Pulmonary artery endothelial cell (primary cell): ENCODE results near the gene ZNF668. TPM values are rescaled to one million over a fixed set of nuclear protein-coding genes. Genes with fewer than 3 reads are reported as not detected.

ENCODE experiments used
- DNase-seq: peaks from one replicate; pipeline ENCODE4 v3.0.0-alpha.2; 2011; ENCODE audit warnings: low read depth, low spot score
- total RNA-seq: library from RNA; depleted of rRNA; stranded (reverse); fragments of >200 nt; gene quantifications from 2 replicates; pipeline ENCODE4 v1.2.3, GENCODE V29; 2014

The ZNF668 gene
- total RNA-seq, result 6.8 and 9.2 TPM in 2 replicates

DNA sequence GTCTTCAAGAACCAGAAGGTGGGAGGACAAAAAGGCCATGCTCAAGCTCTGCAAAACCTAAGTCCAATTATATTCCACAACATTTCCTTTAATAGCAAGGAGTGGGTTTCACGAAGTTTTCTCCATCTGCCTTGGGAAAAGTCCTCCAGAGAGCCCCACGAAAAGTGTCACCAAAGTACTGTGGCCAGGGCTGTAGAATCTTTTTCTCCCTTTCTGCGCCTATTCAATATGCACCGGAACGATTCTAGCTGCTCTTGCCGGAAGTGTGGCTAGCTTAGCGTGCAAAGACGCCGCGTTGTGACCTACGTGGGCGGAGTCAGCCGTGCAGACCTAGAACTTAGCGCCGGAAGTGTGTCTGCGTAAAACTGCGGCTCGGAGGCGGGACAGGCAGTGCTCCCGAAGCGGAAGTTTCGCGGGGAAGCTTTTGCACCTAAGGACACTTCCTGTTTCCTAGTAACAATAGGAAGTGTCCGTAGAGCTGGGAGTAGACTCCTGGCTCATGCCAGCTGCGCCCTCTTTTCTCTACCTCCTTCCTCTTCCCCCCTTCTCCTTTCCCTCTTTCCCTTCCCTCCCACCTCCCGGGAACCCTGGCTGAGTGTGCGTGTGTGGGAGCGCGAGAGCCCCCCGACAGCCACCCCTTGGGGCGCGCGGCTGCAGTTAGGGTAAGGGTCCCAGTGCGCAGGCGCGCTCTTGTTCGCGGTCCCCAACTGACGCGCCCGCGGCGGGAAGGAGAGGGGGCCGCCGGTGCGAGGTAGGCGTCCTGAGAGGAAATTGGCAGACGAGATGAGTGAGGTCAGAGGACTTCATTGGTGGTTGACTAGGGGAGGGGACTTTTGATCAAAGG, at the start of gene ZNF668, which contains the start of gene ZNF646:
Gene ZNF668 (minus strand): TSS at position 271 of the 844 bp plus-strand sequence. CDS start 9,781 bp downstream, outside the sequence.
Gene ZNF646 (plus strand): TSS at position 453 of the 844 bp plus-strand sequence. CDS start 1,903 bp downstream, outside the sequence.
- peak; percentile 98 for DNase-seq

DNA sequence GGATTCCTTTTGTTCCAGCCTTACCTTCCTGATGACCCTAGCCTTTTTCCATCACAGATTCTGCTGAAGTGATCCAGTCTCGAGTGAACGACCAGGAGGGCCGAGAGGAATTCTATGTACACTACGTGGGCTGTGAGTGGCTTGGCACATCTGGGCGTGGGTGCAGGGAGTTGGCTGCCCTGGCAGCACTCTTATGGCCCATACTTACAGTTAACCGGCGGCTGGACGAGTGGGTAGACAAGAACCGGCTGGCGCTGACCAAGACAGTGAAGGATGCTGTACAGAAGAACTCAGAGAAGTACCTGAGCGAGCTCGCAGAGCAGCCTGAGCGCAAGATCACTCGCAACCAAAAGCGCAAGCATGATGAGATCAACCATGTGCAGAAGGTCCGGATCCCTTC, 46.1 kb upstream of the ZNF668 start:
- no peak for DNase-seq

DNA sequence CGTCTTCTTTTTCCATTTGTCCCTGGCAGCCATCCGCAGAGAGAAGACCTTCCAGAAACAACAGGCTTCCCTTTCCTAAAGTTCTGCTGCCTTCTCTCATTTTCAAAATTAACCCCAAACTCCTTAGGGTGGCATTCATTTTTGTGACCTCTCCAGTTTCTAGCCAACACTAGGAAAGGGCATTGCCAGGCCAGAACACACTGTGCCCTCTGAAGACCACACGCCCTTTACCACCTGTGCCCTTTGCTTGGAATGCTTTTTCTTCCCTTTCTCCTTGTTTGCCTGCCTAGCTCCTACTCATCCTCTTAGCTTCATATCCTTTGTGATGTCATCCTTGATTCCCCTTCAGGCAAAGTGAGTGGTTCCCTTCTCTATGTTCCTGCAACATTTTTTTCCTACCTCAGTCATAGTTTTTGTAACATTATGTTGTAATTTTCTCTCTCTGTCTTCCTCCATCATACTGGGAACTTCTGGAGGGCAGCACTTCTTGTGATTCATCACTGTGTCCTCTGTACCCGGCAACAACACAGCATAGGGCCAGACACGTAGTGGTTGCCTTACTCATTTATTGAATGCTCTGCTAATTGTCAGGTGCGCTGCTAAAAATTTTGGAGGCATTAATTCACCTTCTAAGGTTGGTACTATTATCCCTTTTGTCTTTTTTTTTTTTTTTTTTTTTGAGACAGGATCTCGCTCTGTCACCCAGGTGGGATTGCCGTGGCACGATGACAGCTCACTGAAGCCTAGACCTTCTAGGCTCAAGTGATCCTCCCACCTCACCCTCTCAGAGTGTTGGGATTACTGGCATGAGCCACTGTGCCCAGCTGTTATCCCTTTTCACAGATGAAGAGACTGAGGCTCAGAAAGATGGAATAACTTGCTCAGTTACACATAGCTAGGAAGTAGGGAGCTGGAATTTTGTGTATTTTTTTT, 44.4 kb upstream of the ZNF668 start:
- no peak for DNase-seq

DNA sequence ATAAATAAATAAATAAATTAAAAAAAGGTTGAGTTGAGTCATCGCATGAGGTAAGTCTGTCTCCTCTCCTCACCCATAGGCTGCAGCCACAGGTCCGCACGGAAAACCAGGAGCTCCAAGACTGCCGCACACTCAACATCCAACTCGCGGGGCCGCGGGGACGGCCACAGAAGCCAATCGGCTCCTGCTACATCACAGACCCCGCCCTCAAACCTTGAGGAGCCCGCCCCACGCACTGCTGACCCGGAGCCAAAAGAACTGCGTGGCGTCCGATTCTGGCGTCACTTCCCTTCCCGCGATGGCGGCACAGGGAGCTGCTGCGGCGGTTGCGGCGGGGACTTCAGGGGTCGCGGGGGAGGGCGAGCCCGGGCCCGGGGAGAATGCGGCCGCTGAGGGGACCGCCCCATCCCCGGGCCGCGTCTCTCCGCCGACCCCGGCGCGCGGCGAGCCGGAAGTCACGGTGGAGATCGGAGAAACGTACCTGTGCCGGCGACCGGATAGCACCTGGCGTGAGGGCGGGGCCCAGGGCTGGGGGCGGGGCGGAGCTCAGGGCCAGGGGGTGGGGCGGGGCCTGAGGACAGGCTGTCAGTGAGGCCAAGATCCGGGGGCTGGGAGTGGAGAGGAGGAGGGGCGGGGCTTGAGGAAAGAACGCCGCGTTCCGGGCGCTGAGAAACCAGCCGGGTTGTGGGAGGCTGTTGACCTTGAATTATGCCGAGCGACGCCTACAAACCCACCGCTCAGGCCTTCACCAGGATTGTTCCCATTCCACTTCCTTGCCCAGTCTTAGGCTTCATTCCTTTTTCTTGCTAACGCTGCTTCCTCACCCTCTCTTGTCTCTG, 43.6 kb upstream of the ZNF668 start, which contains the start of gene KAT8:
Gene KAT8 (plus strand): TSS at position 281 of the 839 bp plus-strand sequence. CDS start 18 bp downstream, at position 299.
- DNase-seq, result peak; percentile 93

DNA sequence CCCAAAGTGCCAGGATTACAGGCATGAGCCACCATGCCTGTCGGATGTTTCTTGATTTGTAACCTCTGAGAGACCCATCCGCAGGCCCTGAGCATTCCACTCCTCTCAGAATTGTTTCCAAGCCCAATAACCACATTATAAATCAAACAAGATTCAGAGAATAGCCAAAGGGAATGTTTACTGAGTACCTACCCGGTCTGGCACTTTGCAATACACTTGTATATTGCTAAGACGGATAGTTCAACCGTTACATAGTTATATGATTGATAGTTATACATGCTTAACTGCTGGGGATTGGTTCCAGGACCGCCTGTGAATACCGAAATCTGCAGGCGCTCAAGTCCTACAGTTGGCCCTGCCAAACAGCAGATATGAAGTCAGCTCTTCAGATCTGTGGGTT, 40.4 kb upstream of the ZNF668 start:
- DNase-seq, result no peak

- no peak for DNase-seq
Measured at GRCh38 chr16:31113121-31114120, 39.4 kb upstream of the ZNF668 start.

DNA sequence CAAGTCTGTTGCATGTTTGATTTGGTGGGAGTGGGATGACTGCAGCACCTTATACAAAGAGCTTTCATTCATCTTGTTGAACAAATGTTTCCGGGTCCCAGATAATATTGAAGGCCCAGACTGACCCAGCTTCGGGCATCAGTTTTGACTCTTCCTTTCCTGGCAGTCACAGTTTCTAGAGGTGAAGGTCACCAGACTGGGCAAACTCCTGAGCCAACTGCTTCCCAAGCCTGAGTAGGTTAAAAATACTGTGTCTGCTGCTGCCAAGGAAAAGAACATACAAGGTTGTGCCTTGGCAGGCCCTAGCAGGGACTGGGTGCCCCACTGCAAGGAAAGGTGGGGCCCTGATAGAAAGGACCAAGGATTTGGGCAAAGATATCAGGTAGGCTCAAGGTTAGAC, 38.7 kb upstream of the ZNF668 start:
- no peak for DNase-seq

GRCh38 chr16:31111881-31112466, 37.9 kb upstream of the ZNF668 start:
- DNase-seq, result no peak

DNA sequence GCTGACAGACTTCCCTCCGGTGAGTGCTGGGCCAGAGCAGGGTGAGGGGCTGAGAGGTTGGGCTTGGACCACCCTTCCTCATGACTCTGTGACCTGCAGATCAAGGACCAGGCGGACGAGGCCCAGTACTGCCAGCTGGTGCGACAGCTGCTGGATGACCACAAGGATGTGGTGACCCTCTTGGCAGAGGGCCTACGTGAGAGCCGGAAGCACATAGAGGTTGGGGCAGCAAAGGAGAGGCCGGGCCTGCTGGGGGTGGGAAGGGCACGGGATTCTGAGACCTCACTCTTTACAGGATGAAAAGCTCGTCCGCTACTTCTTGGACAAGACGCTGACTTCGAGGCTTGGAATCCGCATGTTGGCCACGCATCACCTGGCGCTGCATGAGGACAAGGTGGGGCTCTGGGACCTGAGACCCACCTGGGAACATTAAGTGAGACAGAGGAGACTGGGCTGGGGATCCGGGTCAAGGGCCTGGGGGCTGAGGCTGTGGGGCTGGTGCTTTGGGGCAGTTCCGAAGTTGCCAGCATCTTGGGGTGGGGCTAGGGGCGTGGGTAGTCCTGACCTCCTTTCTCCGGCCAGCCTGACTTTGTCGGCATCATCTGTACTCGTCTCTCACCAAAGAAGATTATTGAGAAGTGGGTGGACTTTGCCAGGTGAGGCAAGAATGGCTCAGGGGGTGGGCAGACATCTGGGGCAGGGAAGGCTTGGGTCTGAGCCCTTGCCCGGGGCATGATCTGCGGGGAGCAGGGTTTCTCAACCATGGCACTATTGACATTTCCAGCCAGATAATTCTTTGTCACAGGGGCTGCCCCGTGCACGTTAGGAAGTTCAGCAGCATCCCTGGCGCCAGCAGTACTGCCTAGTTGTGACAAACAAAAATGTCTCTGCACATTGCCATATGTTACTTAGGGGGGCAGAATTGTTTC, 36.3 kb upstream of the ZNF668 start:
- no peak for DNase-seq

DNA sequence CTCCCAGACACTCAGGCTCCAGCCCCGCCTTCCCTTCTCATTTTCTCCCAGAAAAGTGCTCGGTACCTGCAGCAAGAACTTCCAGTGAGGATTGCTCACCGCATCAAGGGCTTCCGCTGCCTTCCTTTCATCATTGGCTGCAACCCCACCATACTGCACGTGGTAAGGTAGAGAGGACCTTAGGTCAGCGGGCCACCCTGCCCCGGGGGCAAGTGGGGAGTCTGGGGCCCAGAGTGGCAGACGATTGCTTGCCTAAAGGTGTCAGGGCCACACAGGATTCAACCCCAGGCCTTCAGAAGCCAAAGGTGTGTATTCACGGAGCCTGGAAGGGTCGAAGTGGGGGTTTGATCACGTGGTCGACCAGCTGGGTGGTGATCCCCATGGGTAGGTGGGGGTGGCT, 35.6 kb upstream of the ZNF668 start:
- DNase-seq, result no peak

DNA sequence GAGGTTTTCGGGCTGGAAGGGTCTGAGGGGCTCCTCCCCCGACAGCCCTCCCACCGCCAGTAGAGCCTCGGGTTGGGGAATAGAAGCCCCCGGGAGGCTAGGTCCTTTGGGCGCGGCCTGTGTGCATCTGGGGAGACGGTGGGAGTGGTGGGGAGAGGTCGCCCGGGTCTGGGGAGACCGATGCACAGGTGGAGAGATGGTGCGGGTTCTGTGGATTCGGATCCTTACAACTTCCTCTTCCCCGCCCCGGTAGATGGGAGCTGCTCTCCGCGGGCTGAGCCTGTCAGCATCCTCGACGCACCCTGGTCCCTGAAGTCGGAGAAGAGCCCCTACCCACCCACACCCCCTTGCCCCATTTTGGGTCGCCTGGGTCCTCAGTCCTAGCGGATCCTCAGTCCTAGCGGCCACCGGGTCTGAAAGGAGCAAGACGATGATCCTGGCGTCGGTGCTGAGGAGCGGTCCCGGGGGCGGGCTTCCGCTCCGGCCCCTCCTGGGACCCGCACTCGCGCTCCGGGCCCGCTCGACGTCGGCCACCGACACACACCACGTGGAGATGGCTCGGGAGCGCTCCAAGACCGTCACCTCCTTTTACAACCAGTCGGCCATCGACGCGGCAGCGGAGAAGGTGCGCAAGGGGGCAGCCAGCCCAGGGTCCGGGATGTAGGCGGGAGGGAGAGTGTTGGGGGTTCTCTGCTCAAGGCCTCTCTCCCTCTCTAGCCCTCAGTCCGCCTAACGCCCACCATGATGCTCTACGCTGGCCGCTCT, 34.9 kb upstream of the ZNF668 start:
- no peak for DNase-seq

DNA sequence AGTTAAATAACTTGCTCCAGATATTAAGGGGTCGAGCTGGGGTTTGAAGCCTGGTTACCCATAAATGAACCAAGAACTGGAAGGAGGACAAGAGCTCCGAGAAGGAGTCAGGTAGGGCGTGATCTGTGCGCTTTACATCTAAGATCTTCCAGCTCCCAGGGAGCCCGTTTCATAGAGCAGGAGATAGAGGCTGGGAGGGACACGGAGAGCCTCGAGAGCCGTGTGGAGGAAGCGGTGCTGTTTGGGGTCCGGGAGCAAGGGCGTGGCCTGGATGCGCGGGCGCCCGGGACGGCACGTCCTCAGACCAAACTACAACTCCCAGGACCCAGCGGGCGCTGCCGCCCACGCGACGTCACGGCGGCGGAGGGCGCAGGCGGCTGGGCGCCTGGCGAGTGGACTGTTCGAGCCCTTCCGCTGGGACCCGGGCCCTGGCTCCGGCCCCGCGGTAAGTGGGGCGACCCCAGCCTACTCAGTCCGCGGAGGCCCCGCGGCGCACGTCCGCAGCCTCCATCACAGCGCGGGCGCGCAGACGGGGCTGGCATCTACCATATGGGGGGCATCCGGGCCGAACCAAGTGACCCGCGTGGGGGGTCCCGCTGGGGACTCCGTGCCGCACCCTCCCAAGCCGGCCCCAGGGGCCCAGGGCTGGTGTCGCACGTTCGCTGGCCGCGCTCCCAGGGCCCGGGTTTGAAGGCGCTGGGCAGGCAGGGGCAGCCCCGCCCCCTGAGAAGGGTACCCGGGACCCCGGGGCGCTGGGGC, 34.2 kb upstream of the ZNF668 start, which contains the start of gene BCKDK:
Gene BCKDK (plus strand): TSS at position 352 of the 759 bp plus-strand sequence. CDS start 838 bp downstream, outside the sequence.
- DNase-seq, result no peak

DNA sequence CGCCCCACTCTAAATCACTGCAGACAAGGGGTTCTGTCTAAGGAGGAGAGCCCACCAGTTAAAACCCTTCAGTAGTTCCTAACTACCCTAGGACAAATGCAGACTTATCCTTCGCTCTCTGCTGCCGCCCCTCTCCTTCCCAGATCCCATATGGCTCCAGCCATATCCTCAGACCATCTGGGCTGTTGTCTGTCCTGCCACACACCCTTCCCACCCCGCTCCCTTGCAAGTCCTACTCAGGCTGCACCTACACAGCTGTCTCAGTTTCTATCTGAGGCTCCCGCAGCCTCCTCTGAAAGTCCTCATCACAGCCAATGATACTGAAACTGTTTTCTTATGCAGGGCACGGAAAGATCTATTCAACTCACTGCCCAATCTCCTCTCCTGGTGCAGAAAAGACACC, 33.4 kb upstream of the ZNF668 start:
- no peak for DNase-seq

DNA sequence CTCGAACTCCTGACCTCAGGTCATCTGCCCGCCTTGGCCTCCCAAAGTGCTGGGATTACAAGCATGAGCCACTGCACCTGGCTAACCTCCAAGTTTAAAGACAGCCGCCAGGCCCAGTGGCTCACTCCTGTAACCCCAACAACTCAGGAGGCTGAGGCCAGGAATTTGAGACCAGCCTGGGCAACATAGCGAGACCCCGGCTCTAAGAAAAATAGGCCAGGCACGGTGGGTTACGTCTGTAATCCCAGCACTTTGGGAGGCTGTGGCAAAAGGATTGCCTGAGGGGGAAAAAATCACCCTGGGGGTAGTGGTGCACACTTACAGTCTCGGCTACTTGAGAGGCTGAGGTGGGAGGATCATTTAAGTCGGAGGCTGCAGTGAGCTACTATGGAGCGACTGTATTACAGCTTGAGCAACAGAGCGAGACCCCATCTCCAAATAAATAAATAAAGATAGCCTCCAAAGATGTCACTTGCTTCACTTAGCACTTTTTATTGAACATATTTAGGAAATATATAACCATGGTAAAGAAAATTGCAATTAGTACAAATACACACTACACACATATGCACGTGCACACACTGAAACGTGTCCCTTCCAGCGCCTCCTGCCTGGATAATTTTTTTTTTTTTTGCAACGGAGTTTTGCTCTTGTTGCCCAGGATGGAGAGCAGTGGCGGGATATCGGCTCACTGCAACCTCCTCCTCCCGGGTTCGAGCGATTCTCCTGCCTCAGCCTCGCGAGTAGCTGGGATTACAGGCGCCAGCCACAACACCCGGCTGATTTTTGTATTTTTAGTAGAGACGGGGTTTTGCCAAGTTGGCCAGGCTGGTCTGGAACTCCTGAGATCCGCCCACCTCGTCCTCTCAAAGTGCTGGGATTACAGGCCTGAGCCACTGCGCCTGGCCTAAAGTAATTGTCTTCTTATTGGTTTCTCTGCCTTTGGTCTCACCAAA, 32.7 kb upstream of the ZNF668 start:
- DNase-seq, result no peak

- no peak for DNase-seq
Measured at GRCh38 chr16:31105677-31106213, 31.7 kb upstream of the ZNF668 start.
